Measurements from ENCODE around the gene PARP14.

PARP14 gene

GRCh38 chr3:122680475-122681283 is at the start of gene PARP14:
PARP14 (plus strand) TSS chr3:122680839; CDS start chr3:122680884, 45 bp downstream.
- TF ChIP-seq POLR2A (IDR thresholded peaks at IDR 0.05; ENCODE audit: extremely low read depth, insufficient read length) (no peak), CTCF (IDR thresholded peaks at IDR 0.05; ENCODE audit: low read depth, low read length) (no peak), MAX (IDR thresholded peaks at IDR 0.05; ENCODE audit: low read depth, low read length) (no peak), MYC (IDR thresholded peaks at IDR 0.05; ENCODE audit: low read depth, low read length) (no peak)
- peak within 1 kb of the TSS; percentile 70 for H3K4me3 ChIP-seq (ENCODE audit: low read depth, low read length)

GRCh38 chr3:122635789-122636188 is 44.9 kb upstream of the PARP14 start:
- H3K4me3 ChIP-seq (ENCODE audit: low read depth, low read length): no peak overlapping the region
- no peak for DNase-seq (ENCODE audit: low read depth)

More at GRCh38 chr3:122680475-122681283, at the start of gene PARP14:
- peak; percentile 73 for DNase-seq (ENCODE audit: low read depth)

GRCh38 chr3:122636697-122637096 is 43.9 kb upstream of the PARP14 start:
- DNase-seq (ENCODE audit: low read depth): no peak
- TF ChIP-seq MAX (IDR thresholded peaks at IDR 0.05; ENCODE audit: low read depth, low read length) (no peak), MYC (IDR thresholded peaks at IDR 0.05; ENCODE audit: low read depth, low read length) (no peak)
- no peak overlapping the region for H3K4me3 ChIP-seq (ENCODE audit: low read depth, low read length)

More at GRCh38 chr3:122635789-122636188, 44.9 kb upstream of the PARP14 start:
- TF ChIP-seq MAX (IDR thresholded peaks at IDR 0.05; ENCODE audit: low read depth, low read length) (no peak), MYC (IDR thresholded peaks at IDR 0.05; ENCODE audit: low read depth, low read length) (no peak), POLR2A (IDR thresholded peaks at IDR 0.05; ENCODE audit: extremely low read depth, insufficient read length) (no peak), CTCF (IDR thresholded peaks at IDR 0.05; ENCODE audit: low read depth, low read length) (no peak)

GRCh38 chr3:122640437-122640999 is 40.1 kb upstream of the PARP14 start:
- no peak for TF ChIP-seq MYC (IDR thresholded peaks at IDR 0.05; ENCODE audit: low read depth, low read length)
- no peak for TF ChIP-seq POLR2A (IDR thresholded peaks at IDR 0.05; ENCODE audit: extremely low read depth, insufficient read length)
- no peak for TF ChIP-seq CTCF (IDR thresholded peaks at IDR 0.05; ENCODE audit: low read depth, low read length)
- no peak for TF ChIP-seq MAX (IDR thresholded peaks at IDR 0.05; ENCODE audit: low read depth, low read length)
- DNase-seq (ENCODE audit: low read depth): no peak
- H3K4me3 ChIP-seq (ENCODE audit: low read depth, low read length): no peak overlapping the region

- DNase-seq (ENCODE audit: low read depth): no peak
- no peak for TF ChIP-seq POLR2A (IDR thresholded peaks at IDR 0.05; ENCODE audit: extremely low read depth, insufficient read length)
- no peak for TF ChIP-seq CTCF (IDR thresholded peaks at IDR 0.05; ENCODE audit: low read depth, low read length)
- TF ChIP-seq MAX (IDR thresholded peaks at IDR 0.05; ENCODE audit: low read depth, low read length): no peak
- TF ChIP-seq MYC (IDR thresholded peaks at IDR 0.05; ENCODE audit: low read depth, low read length): no peak
- H3K4me3 ChIP-seq (ENCODE audit: low read depth, low read length): no peak overlapping the region
These were observed 37.7 kb upstream of the PARP14 start for GRCh38 chr3:122642935-122643334.

Measured in NB4 (cell line).